LNCaP clone FGC (cell line): Measurements from ENCODE around the gene ETV5.

ENCODE experiments used
- DNase-seq: peaks from one replicate; pipeline ENCODE4 v3.0.0-alpha.2; 2011; ENCODE audit warnings: low read depth
- H3K4me3 ChIP-seq: 2 replicates; pipeline ENCODE4 v1.5.1; 2011; ENCODE audit warnings: mild to moderate bottlenecking, low read depth, low read length, control low read depth
- CTCF ChIP-seq: IDR thresholded peaks from 2 replicates; pipeline ENCODE4 v1.5.1; 2012; ENCODE audit warnings: mild to moderate bottlenecking; ENCODE audit not compliant: control insufficient read depth, insufficient read depth; ENCODE audit errors: extremely low read depth

ETV5 gene

GRCh38 chr3:186073641-186074040 is 35.2 kb downstream of the ETV5 start:
- TF ChIP-seq CTCF = no peak
- no peak for DNase-seq
- no peak overlapping the region for H3K4me3 ChIP-seq

GRCh38 chr3:186070996-186071395 is 37.9 kb downstream of the ETV5 start:
- no peak for TF ChIP-seq CTCF
- no peak for DNase-seq
- H3K4me3 ChIP-seq = no peak overlapping the region

- TF ChIP-seq CTCF = no peak
- H3K4me3 ChIP-seq = no peak overlapping the region
- DNase-seq = no peak
These were observed 38.3 kb downstream of the ETV5 start for GRCh38 chr3:186070550-186070949.

- no peak for TF ChIP-seq CTCF
- no peak overlapping the region for H3K4me3 ChIP-seq
- DNase-seq = no peak
These were observed 38.8 kb downstream of the ETV5 start for GRCh38 chr3:186070133-186070532.

GRCh38 chr3:186069199-186069598 is 39.7 kb downstream of the ETV5 start:
- no peak for TF ChIP-seq CTCF
- DNase-seq = no peak
- no peak overlapping the region for H3K4me3 ChIP-seq

- no peak for DNase-seq
- no peak overlapping the region for H3K4me3 ChIP-seq
- TF ChIP-seq CTCF = no peak
These were observed 40.7 kb downstream of the ETV5 start for GRCh38 chr3:186068243-186068552.

GRCh38 chr3:186067360-186068242 is 41.3 kb downstream of the ETV5 start:
- H3K4me3 ChIP-seq = no peak overlapping the region
- DNase-seq = no peak
- no peak for TF ChIP-seq CTCF
